Measurements from ENCODE around the gene NR4A1. TPM values are rescaled to one million over a fixed set of nuclear protein-coding genes. Genes with fewer than 3 reads are reported as not detected.

The NR4A1 gene
- total RNA-seq, 1 experiment from 2014 or later = 90.7 TPM

- Histone ChIP-seq H3K36me3 (ENCODE audit: low read depth, low read length) (no peaks in the 10 kb centered on the region), H3K4me3 (ENCODE audit: low read length) (no peak overlapping the region), H3K79me2 (ENCODE audit: low read length) (peaks cover 12% of the 10 kb centered on the region; the same call in 1 of the 2 replicates), H3K27ac (ENCODE audit: low read length) (no peak overlapping the region), H3K9me3 (ENCODE audit: low read length) (no peaks in the 10 kb centered on the region), H3K4me2 (ENCODE audit: low read length) (no peak overlapping the region), H4K20me1 (ENCODE audit: low read length) (no peaks in the 10 kb centered on the region), H3K4me1 (ENCODE audit: insufficient read depth, low read length) (peaks cover 13% of the 10 kb centered on the region; the same call in 1 of the 2 replicates), H3F3A (ENCODE audit: low read length, unreplicated experiment) (no peaks in the 10 kb centered on the region), H3K9ac (ENCODE audit: low read length) (no peak overlapping the region), H3K9me2 (replicated peaks; ENCODE audit: low read length) (no peaks in the 10 kb centered on the region), H2AFZ (ENCODE audit: low read length) (no peak overlapping the region), H3K27me3 (ENCODE audit: low read length) (no peaks in the 10 kb centered on the region)
- DNase-seq = no peak
- no peak for ATAC-seq
- POLR2A ChIA-PET (ENCODE audit: unreplicated experiment) = no interaction called here
- intact Hi-C loops (cut with micrococcal nuclease) = no loop called here
- BruUV-seq (replicated peaks) = no TSS peak
- CTCF ChIA-PET = no interaction called here
- TF ChIP-seq, protein P1, sequence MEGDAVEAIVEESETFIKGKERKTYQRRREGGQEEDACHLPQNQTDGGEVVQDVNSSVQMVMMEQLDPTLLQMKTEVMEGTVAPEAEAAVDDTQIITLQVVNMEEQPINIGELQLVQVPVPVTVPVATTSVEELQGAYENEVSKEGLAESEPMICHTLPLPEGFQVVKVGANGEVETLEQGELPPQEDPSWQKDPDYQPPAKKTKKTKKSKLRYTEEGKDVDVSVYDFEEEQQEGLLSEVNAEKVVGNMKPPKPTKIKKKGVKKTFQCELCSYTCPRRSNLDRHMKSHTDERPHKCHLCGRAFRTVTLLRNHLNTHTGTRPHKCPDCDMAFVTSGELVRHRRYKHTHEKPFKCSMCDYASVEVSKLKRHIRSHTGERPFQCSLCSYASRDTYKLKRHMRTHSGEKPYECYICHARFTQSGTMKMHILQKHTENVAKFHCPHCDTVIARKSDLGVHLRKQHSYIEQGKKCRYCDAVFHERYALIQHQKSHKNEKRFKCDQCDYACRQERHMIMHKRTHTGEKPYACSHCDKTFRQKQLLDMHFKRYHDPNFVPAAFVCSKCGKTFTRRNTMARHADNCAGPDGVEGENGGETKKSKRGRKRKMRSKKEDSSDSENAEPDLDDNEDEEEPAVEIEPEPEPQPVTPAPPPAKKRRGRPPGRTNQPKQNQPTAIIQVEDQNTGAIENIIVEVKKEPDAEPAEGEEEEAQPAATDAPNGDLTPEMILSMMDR (conservative IDR thresholded peaks at IDR 0.05; ENCODE audit: low read depth, low read length) = no peak
- TF ChIP-seq EZH2phosphoT487 (IDR thresholded peaks at IDR 0.05; ENCODE audit: borderline replicate concordance, low read length) (no peak), EZH2 (IDR thresholded peaks at IDR 0.05; ENCODE audit: low read length, unreplicated experiment) (no peak)
Measured at GRCh38 chr12:52042706-52043385, 8.4 kb upstream of the NR4A1 start.

DNA sequence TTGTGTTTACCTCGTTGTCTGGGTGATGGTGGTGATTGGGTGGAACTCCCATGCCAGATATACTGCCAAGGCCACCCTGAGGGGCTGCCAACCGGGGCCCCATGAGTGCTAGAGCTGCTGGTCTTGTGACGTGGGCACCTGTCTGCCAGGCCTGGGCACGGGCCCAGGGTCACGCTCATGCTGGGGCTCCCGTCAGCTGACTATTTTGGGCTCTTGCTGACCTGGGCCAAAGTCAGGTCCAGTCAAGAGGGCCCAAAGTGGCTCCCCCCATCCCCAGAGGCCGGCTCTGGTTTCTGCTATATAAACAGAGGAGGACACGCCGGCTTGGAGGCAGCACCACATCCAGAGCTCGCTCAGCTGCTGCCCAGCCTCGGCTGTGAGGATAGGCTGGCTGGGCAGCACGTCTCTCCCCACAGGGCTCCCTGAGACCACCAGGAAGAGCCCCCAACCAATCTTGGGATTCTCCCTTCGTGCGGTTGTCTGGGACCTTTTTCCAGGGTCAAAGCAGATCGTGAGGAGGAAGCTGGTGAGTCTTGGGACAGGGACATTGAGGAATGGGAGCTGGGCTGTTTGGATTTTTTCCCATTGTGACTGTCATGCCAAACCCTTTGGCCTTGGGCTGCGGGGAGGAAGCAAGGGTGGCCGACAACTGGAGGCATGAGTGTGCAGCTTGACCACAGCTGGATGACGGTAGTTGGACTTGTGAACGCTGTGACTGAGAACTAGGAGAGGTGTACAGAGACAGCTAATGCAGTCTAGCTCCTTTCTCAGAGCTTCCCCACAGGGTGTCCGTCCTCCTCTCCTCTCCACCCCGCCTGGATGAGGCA lies 7.6 kb upstream of the NR4A1 start:
- peaks cover 6% of the 10 kb centered on the region; the same call in 1 of the 2 replicates for H3K79me2 ChIP-seq (ENCODE audit: low read length)
- TF ChIP-seq EZH2phosphoT487 (IDR thresholded peaks at IDR 0.05; ENCODE audit: borderline replicate concordance, low read length) (no peak), EZH2 (IDR thresholded peaks at IDR 0.05; ENCODE audit: low read length, unreplicated experiment) (no peak)
- TF ChIP-seq, protein P1 (conservative IDR thresholded peaks at IDR 0.05; ENCODE audit: low read depth, low read length) = no peak
- H3K4me3 ChIP-seq (ENCODE audit: low read length) = no peak overlapping the region
- no peak overlapping the region for H3K9ac ChIP-seq (ENCODE audit: low read length)
- CTCF ChIA-PET = no interaction called here
- no peak overlapping the region for H3K27ac ChIP-seq (ENCODE audit: low read length)
- peaks cover 7% of the 10 kb centered on the region; the same call in 1 of the 2 replicates for H3K4me1 ChIP-seq (ENCODE audit: insufficient read depth, low read length)
- DNase-seq (no peak), ATAC-seq (no peak)
- intact Hi-C loops (cut with micrococcal nuclease) = no loop called here
- no peak overlapping the region for H2AFZ ChIP-seq (ENCODE audit: low read length)
- BruUV-seq (replicated peaks) = no TSS peak
- no peaks in the 10 kb centered on the region for H3F3A ChIP-seq (ENCODE audit: low read length, unreplicated experiment)
- H3K4me2 ChIP-seq (ENCODE audit: low read length) = no peak overlapping the region
- POLR2A ChIA-PET (ENCODE audit: unreplicated experiment) = interaction anchor here (0.6 kb wide), 1 partner anchor 916 kb away, joined by 3 read pairs; no protein-coding TSS in a partner anchor
- H3K9me3 ChIP-seq (ENCODE audit: low read length) = no peaks in the 10 kb centered on the region
- no peaks in the 10 kb centered on the region for H3K36me3 ChIP-seq (ENCODE audit: low read depth, low read length)
- H3K27me3 ChIP-seq (ENCODE audit: low read length) = no peaks in the 10 kb centered on the region
- H4K20me1 ChIP-seq (ENCODE audit: low read length) = no peaks in the 10 kb centered on the region
- H3K9me2 ChIP-seq (replicated peaks; ENCODE audit: low read length) = no peaks in the 10 kb centered on the region
